ENCODE results near the gene CHD6.
A peak's percentile ranks its signal among the peaks of the same experiment; 100 is the strongest.

The CHD6 gene

DNA sequence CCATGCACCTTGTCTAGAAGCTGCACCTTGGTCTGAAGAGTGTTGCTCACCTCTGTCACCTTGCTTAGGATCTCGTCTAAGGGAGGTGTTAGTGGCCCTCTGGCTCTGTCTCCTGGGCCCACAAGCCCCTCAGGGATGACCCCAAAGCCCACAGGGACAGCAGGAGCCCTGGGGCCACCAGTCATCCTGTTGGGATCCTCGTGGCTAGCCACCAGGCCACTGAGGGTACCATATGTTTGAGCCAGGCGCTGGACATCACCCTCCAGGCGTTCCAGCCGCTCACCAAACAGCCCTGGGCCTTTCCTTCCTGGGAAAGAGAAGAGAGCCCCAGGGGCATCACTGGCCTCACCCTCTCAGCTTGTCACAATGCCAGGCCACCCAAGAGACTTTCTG, 255.4 kb downstream of the CHD6 start:
- TF ChIP-seq, protein P1, sequence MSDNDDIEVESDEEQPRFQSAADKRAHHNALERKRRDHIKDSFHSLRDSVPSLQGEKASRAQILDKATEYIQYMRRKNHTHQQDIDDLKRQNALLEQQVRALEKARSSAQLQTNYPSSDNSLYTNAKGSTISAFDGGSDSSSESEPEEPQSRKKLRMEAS (IDR thresholded peaks at IDR 0.05), result no peak
- no peak for TF ChIP-seq FOXM1 (IDR thresholded peaks at IDR 0.05; ENCODE audit: borderline replicate concordance, low read depth)
- TF ChIP-seq TEAD4 (IDR thresholded peaks at IDR 0.05), result no peak
- no peak for TF ChIP-seq USF1 (IDR thresholded peaks at IDR 0.05)
- no peak for TF ChIP-seq EGR1 (IDR thresholded peaks at IDR 0.05)
- TF ChIP-seq NFIC (IDR thresholded peaks at IDR 0.05), result no peak
- no peak for TF ChIP-seq ZBTB7A (IDR thresholded peaks at IDR 0.05; ENCODE audit: low read depth)
- TF ChIP-seq CREB1 (IDR thresholded peaks at IDR 0.05; ENCODE audit: low read depth), result no peak
- TF ChIP-seq CEBPB (IDR thresholded peaks at IDR 0.05), result no peak

DNA sequence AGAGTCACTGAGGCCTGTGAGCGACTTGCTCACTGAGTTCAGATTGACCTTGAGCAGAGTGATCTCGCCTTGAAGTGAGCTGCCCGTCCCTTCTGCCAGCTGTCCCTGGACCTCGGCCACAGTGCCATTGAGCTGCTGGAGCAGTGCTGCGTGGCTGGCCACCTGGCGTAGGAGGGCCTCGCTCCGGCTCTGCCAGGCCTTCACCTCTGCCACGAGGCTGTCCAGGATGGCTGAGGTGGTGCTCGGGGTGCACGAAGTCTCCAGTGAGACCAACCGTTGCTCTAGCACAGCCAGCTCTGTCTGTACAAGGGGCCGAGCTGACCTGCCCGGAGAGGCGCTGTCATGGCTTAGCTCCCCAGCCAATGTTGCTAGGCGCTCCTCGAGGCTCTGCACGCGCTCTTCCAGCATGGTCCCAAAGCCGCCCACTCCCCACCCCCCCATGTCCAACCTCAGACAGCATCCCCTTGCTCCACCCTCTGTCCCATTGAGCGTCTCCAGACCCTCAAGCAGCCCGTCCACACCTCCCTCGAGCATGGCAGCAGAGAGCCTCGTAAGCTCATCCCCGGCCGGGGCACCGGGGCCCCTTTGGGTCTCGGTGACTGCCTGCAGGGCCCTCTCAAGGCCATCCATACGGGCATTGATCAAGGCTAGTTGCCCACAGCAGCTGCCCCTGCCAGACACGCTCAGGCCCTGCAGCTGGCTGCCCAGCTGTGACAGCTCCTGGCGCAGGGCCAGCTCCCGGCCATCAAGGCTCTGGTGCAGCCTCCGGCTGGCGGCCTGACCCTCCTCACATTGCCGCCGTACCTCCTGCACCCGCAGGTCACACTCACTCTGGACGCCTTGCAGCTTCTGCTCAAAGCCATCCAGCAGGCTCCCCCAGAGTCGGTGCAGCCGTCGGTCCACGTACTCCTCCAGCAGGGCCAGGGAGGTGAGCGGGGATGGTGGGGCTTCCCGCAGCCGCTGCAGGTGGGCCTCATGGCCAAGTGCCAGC, 256.1 kb downstream of the CHD6 start:
- TF ChIP-seq TAF1 (IDR thresholded peaks at IDR 0.05; ENCODE audit: low read depth), result no peak
- TF ChIP-seq NFIC (IDR thresholded peaks at IDR 0.05), result peak; percentile 71; the same call in 1 of the 2 replicates
- TF ChIP-seq EP300 (IDR thresholded peaks at IDR 0.05; ENCODE audit: borderline replicate concordance), result no peak
- TF ChIP-seq FOXM1 (IDR thresholded peaks at IDR 0.05; ENCODE audit: borderline replicate concordance, low read depth), result no peak

GRCh38 chr20:41360831-41361756, 257.1 kb downstream of the CHD6 start:
- TF ChIP-seq NFIC (IDR thresholded peaks at IDR 0.05) (no peak), CEBPB (IDR thresholded peaks at IDR 0.05) (no peak), CREB1 (IDR thresholded peaks at IDR 0.05; ENCODE audit: low read depth) (no peak), TCF12 (IDR thresholded peaks at IDR 0.05; ENCODE audit: low read depth) (no peak), YY1 (IDR thresholded peaks at IDR 0.05; ENCODE audit: low read depth) (no peak), ZBTB7A (IDR thresholded peaks at IDR 0.05; ENCODE audit: low read depth) (no peak), FOXM1 (IDR thresholded peaks at IDR 0.05; ENCODE audit: borderline replicate concordance, low read depth) (no peak), TEAD4 (IDR thresholded peaks at IDR 0.05) (no peak), EGR1 (IDR thresholded peaks at IDR 0.05) (no peak), RAD21 (IDR thresholded peaks at IDR 0.05; ENCODE audit: low read depth) (no peak)
- TF ChIP-seq, protein P1 (IDR thresholded peaks at IDR 0.05), result no peak
- TF ChIP-seq, protein P2, sequence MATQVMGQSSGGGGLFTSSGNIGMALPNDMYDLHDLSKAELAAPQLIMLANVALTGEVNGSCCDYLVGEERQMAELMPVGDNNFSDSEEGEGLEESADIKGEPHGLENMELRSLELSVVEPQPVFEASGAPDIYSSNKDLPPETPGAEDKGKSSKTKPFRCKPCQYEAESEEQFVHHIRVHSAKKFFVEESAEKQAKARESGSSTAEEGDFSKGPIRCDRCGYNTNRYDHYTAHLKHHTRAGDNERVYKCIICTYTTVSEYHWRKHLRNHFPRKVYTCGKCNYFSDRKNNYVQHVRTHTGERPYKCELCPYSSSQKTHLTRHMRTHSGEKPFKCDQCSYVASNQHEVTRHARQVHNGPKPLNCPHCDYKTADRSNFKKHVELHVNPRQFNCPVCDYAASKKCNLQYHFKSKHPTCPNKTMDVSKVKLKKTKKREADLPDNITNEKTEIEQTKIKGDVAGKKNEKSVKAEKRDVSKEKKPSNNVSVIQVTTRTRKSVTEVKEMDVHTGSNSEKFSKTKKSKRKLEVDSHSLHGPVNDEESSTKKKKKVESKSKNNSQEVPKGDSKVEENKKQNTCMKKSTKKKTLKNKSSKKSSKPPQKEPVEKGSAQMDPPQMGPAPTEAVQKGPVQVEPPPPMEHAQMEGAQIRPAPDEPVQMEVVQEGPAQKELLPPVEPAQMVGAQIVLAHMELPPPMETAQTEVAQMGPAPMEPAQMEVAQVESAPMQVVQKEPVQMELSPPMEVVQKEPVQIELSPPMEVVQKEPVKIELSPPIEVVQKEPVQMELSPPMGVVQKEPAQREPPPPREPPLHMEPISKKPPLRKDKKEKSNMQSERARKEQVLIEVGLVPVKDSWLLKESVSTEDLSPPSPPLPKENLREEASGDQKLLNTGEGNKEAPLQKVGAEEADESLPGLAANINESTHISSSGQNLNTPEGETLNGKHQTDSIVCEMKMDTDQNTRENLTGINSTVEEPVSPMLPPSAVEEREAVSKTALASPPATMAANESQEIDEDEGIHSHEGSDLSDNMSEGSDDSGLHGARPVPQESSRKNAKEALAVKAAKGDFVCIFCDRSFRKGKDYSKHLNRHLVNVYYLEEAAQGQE (IDR thresholded peaks at IDR 0.05; ENCODE audit: low read depth), result no peak; the same call in 1 of the 2 replicates

GRCh38 chr20:41359541-41360011, 258.6 kb downstream of the CHD6 start:
- TF ChIP-seq USF1 (IDR thresholded peaks at IDR 0.05) (no peak), TEAD4 (IDR thresholded peaks at IDR 0.05) (no peak), NFIC (IDR thresholded peaks at IDR 0.05) (no peak), TAF1 (IDR thresholded peaks at IDR 0.05; ENCODE audit: low read depth) (no peak), ZBTB7A (IDR thresholded peaks at IDR 0.05; ENCODE audit: low read depth) (no peak), CREB1 (IDR thresholded peaks at IDR 0.05; ENCODE audit: low read depth) (no peak), CEBPB (IDR thresholded peaks at IDR 0.05) (no peak), YY1 (IDR thresholded peaks at IDR 0.05; ENCODE audit: low read depth) (no peak), RAD21 (IDR thresholded peaks at IDR 0.05; ENCODE audit: low read depth) (no peak), EP300 (IDR thresholded peaks at IDR 0.05; ENCODE audit: borderline replicate concordance) (no peak), EGR1 (IDR thresholded peaks at IDR 0.05) (no peak), FOXM1 (IDR thresholded peaks at IDR 0.05; ENCODE audit: borderline replicate concordance, low read depth) (no peak), TCF12 (IDR thresholded peaks at IDR 0.05; ENCODE audit: low read depth) (no peak)
- TF ChIP-seq, protein P2 (IDR thresholded peaks at IDR 0.05; ENCODE audit: low read depth), result no peak
- TF ChIP-seq, protein P1 (IDR thresholded peaks at IDR 0.05), result no peak

Measured in Ishikawa (cell line).